Measurements from ENCODE around the gene MICAL1.
"Not testable (repeated sequence)": the region's sequence is repeated elsewhere in the genome, so short reads cannot be mapped to it uniquely, and the experiment has no call there.

The MICAL1 gene

DNA sequence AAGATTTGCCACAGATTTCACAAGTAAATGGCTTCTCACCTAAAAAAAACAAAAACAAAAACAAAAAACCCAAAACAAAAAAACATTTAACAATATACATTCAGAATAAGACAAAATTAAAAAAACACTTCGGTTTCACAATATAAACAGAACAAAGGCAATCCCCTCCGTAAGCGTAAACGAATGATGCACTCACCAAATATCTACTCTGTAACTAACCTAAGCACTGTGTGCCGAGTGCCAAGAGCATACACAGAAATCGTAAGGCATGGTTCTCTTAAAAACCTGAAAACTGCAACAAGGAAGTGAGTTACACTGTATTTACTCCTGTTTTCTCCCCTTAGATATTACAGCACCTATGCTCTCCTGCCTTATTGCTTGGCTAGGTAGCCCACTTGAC is 12.1 kb upstream of the MICAL1 start:
- TF ChIP-seq CTCF (IDR thresholded peaks at IDR 0.05; ENCODE audit: borderline replicate concordance, insufficient read depth, low read depth, low read length), result no peak
- H3K4me3 ChIP-seq (ENCODE audit: low read depth, low read length), result no peak overlapping the region

DNA sequence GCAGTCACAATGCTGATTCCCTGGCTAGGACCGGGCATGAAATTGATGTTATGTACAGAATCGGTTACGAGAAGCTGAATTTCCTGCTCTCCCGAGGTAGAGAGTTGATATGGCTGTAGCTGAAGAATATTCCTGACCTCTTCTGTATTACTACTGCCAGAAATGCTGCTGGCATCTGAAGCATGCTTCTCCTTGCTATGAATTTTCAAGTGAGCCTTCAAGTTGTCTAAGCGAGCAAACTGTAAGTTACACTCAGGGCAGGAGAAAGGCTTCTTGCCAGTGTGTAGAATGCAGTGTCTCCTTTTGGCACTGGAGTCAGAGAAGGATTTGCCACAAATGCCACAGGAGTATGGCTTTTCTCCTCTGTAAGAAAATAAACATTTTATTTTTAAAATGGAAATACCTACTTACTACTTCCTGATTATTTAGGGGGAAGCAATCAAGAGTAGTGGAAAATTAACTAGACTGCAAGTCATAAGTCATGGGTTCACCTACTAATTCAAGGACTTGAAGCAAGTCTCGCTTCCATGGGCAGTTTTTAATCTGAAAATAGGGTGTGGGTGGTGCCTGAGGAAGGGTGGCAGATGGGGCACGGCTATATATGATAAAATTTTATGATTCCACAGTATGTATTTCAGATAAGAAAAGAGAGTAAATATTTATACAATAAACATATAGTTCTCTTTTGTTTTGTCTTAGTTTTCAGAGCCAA is 10.8 kb upstream of the MICAL1 start:
- H3K4me3 ChIP-seq (ENCODE audit: low read depth, low read length), result no peak overlapping the region
- TF ChIP-seq CTCF (IDR thresholded peaks at IDR 0.05; ENCODE audit: borderline replicate concordance, insufficient read depth, low read depth, low read length), result no peak

- no peak overlapping the region for H3K4me3 ChIP-seq (ENCODE audit: low read depth, low read length)
- no peak for TF ChIP-seq CTCF (IDR thresholded peaks at IDR 0.05; ENCODE audit: borderline replicate concordance, insufficient read depth, low read depth, low read length)
Measured at GRCh38 chr6:109465772-109466171, 10.2 kb upstream of the MICAL1 start.

DNA sequence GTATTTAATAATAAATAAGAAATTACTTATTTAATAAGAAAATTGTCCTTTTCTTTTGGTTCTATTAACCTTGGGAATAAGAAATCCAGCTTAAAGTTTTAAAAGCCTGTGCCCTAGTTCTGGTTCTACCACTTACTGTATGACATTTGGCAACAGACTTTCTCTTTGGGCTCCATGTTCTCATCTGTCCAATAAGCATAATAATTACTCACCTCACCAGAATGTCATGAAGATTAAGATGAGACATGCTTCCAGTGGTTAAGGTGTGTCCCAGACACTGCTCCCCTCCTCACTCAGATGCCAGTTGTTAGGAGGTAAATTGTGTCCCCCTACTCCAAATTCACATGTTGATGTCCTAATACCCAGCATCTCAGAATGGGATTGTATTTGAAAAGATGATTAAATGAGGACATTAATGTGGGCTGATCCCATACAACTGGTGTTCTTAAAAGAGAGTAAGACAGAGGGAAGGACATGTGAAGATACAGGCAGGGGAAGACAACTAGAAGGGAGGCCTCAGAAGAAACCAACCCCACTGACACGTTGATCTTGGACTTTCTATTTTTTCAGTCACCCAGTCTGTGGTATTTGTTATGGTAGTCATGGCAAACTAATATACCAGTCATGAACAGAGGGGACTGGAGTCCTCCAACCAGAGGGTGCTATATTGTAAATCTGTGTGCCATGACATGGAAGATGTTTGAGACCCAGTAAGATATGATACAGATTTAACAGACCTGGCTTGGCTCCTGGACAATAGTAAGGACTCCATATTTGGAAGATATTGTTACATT is 6.4 kb upstream of the MICAL1 start:
- no peak overlapping the region for H3K4me3 ChIP-seq (ENCODE audit: low read depth, low read length)
- no peak for TF ChIP-seq CTCF (IDR thresholded peaks at IDR 0.05; ENCODE audit: borderline replicate concordance, insufficient read depth, low read depth, low read length)

- H3K4me3 ChIP-seq (ENCODE audit: low read depth, low read length), result not testable (repeated sequence)
Measured at GRCh38 chr6:109461205-109461604, 5.6 kb upstream of the MICAL1 start.

- no peak for TF ChIP-seq CTCF (IDR thresholded peaks at IDR 0.05; ENCODE audit: borderline replicate concordance, insufficient read depth, low read depth, low read length)
- no peak overlapping the region for H3K4me3 ChIP-seq (ENCODE audit: low read depth, low read length)
Measured at GRCh38 chr6:109460161-109460829, 4.7 kb upstream of the MICAL1 start.

- H3K4me3 ChIP-seq (ENCODE audit: low read depth, low read length), result no peak overlapping the region
- no peak for TF ChIP-seq CTCF (IDR thresholded peaks at IDR 0.05; ENCODE audit: borderline replicate concordance, insufficient read depth, low read depth, low read length)
Measured at GRCh38 chr6:109458774-109459531, 3.4 kb upstream of the MICAL1 start.
